Sigmoid colon (tissue), 7 donors: ENCODE results near the gene PLEKHM2. TPM values are rescaled to one million over a fixed set of nuclear protein-coding genes. Genes with fewer than 3 reads are reported as not detected.
A peak's percentile ranks its signal among the peaks of the same experiment; 100 is the strongest.

Source experiments
- DNase-seq: peaks from one replicate; pipeline ENCODE4 v3.0.0-alpha.2; 2019
- H3K27ac ChIP-seq, 4 donors: fragments of 200-600 bp; sonication (generic); one replicate each; pipeline ENCODE4 v1.5.1; 2016 to 2019; ENCODE audit warnings: mild to moderate bottlenecking in 1 of 4
- H3K27me3 ChIP-seq, 3 donors: fragments of 200-600 bp; sonication (generic); one replicate each; pipeline ENCODE4 v1.5.1; 2019; ENCODE audit warnings: mild to moderate bottlenecking in 1 of 3
- H3K36me3 ChIP-seq, 4 donors: fragments of 200-600 bp; sonication (generic); one replicate each; pipeline ENCODE4 v1.5.1; 2016 to 2019
- H3K4me1 ChIP-seq, 4 donors: fragments of 200-600 bp; sonication (generic); one replicate each; pipeline ENCODE4 v1.5.1; 2017 to 2019
- H3K4me3 ChIP-seq, 4 donors: fragments of 200-600 bp; sonication (generic); one replicate each; pipeline ENCODE4 v1.5.1; 2017 to 2019; ENCODE audit warnings: mild to moderate bottlenecking in 2 of 4, moderate library complexity in 1 of 4
- H3K9me3 ChIP-seq, 4 donors: fragments of 200-600 bp in 3 of 4; sonication (generic) in 3 of 4; one replicate each; pipeline versions ENCODE4 v1.5.1 to v1.6.1; 2013 to 2019
- EP300 ChIP-seq, 4 donors: sonication (generic); formaldehyde crosslinking; IDR thresholded peaks; one replicate each; pipeline ENCODE4 v1.6.1; 2017; ENCODE audit warnings: antibody characterized with exemption in 4 of 4
- POLR2A ChIP-seq, 2 donors: fragments of 450-650 bp; IDR thresholded peaks; one replicate each; pipeline ENCODE4 v1.6.1; 2016; ENCODE audit warnings: antibody characterized with exemption in 2 of 2, mild to moderate bottlenecking in 2 of 2, moderate library complexity in 2 of 2
- POLR2AphosphoS5 ChIP-seq, 4 donors: sonication (generic); formaldehyde crosslinking; IDR thresholded peaks; one replicate each; pipeline ENCODE4 v1.6.1; 2017; ENCODE audit warnings: antibody characterized with exemption in 4 of 4
- WGBS, 2 donors: extraction: QIAGEN DNeasy Blood & Tissue Kit; methylation state at CpG; one replicate each; pipeline ENCODE4 v1.1.7; 2013; 5-methylcytosine and 5-hydroxymethylcytosine counted together
- intact Hi-C: fragments of 100-400 bp; cut with DNase I; formaldehyde crosslinking; loops from one replicate; pipeline ENCODE4 v1.15.1; 2023
- polyA plus RNA-seq, 3 donors: library from polyadenylated mRNA; stranded (reverse); fragments of 200-250 nt; gene quantifications; one replicate each; pipeline ENCODE4 v1.2.3, GENCODE V29; 2013
- total RNA-seq, 4 donors: library from RNA; depleted of rRNA; stranded (reverse); fragments of >200 nt; gene quantifications; one replicate each; pipeline ENCODE4 v1.1.0, GENCODE V29; 2016
- TF ChIP-seq, protein P1 (sequence below), 4 experiments: fragments of 450-650 bp in 3 of 4; fragments of 200-600 bp in 1 of 4; IDR thresholded peaks; one replicate each; pipeline ENCODE4 v1.5.1; 2016 to 2019; ENCODE audit warnings: antibody characterized with exemption in 4 of 4, mild to moderate bottlenecking in 3 of 4, moderate library complexity in 2 of 4
- donor health status: healthy with polysubstance abuse.
- donor health status: Bipolar disorder and iron deficiency.
- donor health status: healthy.

PLEKHM2 gene
- total and polyA plus RNA-seq, 7 donors, result 19.8 to 49.6 (median 28.9) TPM

DNA sequence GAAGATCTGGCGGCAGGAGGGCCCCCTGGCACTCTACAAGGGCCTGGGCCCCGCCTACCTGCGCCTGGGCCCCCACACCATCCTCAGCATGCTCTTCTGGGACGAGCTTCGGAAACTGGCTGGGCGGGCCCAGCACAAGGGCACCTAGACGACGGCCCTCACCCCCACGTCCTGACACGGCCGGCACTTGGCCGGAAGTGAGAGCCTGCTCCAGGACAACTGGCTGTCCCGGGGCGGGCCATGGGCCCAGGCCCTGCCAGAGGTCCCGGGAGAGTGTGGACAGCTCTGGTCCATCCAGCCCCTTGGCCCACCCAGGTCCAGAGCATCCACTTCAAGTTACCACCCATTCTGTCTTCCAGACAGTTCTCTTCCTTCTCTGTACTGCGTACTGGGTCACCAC, 55.1 kb downstream of the PLEKHM2 start:
- no peaks in the 10 kb centered on the region for H3K27me3 ChIP-seq
- TF ChIP-seq POLR2A (IDR thresholded peaks at IDR 0.05), result no peak
- no peak for TF ChIP-seq POLR2AphosphoS5 (IDR thresholded peaks at IDR 0.05)
- TF ChIP-seq EP300 (IDR thresholded peaks at IDR 0.05), result no peak
- TF ChIP-seq, protein P1, sequence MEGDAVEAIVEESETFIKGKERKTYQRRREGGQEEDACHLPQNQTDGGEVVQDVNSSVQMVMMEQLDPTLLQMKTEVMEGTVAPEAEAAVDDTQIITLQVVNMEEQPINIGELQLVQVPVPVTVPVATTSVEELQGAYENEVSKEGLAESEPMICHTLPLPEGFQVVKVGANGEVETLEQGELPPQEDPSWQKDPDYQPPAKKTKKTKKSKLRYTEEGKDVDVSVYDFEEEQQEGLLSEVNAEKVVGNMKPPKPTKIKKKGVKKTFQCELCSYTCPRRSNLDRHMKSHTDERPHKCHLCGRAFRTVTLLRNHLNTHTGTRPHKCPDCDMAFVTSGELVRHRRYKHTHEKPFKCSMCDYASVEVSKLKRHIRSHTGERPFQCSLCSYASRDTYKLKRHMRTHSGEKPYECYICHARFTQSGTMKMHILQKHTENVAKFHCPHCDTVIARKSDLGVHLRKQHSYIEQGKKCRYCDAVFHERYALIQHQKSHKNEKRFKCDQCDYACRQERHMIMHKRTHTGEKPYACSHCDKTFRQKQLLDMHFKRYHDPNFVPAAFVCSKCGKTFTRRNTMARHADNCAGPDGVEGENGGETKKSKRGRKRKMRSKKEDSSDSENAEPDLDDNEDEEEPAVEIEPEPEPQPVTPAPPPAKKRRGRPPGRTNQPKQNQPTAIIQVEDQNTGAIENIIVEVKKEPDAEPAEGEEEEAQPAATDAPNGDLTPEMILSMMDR (IDR thresholded peaks at IDR 0.05), result no peak
- no peak overlapping the region for H3K4me3 ChIP-seq
- H3K9me3 ChIP-seq, result no peaks in the 10 kb centered on the region
- H3K36me3 ChIP-seq, result peaks cover 0 to 9% (median 4%) of the 10 kb centered on the region in 4 donors
- intact Hi-C loops, result no loop called here
- WGBS, 2 donors, result 88 to 90% methylated on average over 16 of the region's 16 CpGs
- H3K27ac ChIP-seq, result no peak overlapping the region
- H3K4me1 ChIP-seq, result peaks cover 0 to 13% (median 2%) of the 10 kb centered on the region in 4 donors
- no peak for DNase-seq

DNA sequence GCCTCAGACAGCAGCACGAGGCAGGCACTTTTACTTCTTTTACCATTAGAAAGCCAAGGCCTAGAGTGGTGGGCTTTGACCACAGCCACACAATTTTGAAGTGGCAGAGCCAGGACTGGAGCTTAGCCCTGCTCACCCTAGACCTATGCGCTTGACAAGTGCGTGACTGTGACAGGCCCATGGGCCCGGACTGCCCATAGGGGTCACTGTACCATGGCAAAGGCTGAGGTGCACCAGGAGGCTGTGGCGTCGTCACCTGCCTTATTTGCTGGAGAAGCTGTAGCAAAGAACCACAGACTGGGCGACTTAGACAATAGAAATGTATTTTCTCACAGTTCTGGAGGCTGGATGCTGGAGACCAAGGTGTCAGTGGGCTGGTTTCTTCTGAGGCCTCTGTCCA, 55.6 kb downstream of the PLEKHM2 start:
- no peaks in the 10 kb centered on the region for H3K27me3 ChIP-seq
- no peak overlapping the region for H3K27ac ChIP-seq
- H3K9me3 ChIP-seq, result no peaks in the 10 kb centered on the region
- intact Hi-C loops, result loop anchor here (2.0 to 5.0 kb wide), 2 partner anchors 55 to 142 kb away; partner anchors contain the start of gene PLEKHM2
- no peak for DNase-seq
- WGBS, 2 donors, result 90 to 93% methylated on average over 7 of the region's 7 CpGs
- no peak overlapping the region for H3K4me3 ChIP-seq
- peaks cover 0 to 4% (median 1%) of the 10 kb centered on the region in 4 donors for H3K36me3 ChIP-seq
- TF ChIP-seq POLR2A (IDR thresholded peaks at IDR 0.05), result no peak
- no peak for TF ChIP-seq POLR2AphosphoS5 (IDR thresholded peaks at IDR 0.05)
- TF ChIP-seq, protein P1 (IDR thresholded peaks at IDR 0.05), result no peak
- TF ChIP-seq EP300 (IDR thresholded peaks at IDR 0.05), result no peak
- peaks cover 0 to 13% (median 2%) of the 10 kb centered on the region in 4 donors for H3K4me1 ChIP-seq

DNA sequence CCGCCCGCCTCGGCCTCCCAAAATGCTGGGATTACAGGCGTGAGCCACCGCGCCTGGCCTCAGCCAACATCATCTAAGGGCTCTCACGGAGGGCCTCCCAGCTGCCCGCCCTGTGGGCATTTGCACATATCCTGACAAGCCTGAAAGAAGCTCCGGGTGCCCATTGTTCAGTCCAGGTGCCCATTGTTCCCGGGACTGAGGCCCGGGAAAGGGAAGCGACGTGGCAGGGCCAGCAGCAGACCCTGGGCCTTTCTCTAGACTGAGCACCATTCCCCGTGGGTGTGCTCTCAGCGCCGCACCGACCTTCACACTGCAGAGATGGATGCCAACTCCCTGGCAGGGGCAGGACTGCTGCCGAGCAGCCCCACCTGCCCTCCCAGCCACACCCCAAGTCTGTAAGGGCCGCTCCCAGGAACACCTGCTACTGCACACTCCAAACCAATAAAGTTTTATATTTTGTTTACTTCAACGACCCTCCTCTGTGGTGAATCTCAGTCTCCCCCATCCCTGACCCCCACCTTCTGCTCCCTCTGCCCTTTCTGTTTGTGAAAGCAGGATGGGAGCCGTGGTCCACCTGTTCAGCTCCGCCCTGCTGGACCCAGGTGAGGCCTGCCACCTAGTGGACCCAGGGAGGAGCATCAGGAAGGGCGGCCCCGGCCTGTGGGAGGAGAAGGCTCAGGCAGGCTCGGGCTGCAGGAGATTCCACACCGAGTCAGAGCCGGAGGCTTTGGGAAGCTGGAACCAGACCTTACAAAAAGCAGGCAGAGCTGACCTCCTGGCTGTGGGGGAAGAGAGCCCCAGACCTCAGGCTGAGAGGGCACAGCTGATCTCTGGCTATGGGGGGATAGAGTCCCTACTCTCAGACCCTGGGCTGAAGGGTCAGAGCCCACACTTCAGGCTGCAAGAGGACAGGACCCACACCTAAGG, 57.1 kb downstream of the PLEKHM2 start:
- Histone ChIP-seq H3K4me1 (peaks cover 0 to 5% (median 1%) of the 10 kb centered on the region in 4 donors), H3K27ac (no peak overlapping the region), H3K4me3 (no peak overlapping the region), H3K27me3 (no peaks in the 10 kb centered on the region), H3K36me3 (no peaks in the 10 kb centered on the region), H3K9me3 (no peaks in the 10 kb centered on the region)
- TF ChIP-seq POLR2A (IDR thresholded peaks at IDR 0.05), result peak in 1 of 2 donors; percentile 27
- TF ChIP-seq EP300 (IDR thresholded peaks at IDR 0.05), result no peak
- peak in 1 of 4 donors; percentile 15 for TF ChIP-seq POLR2AphosphoS5 (IDR thresholded peaks at IDR 0.05)
- TF ChIP-seq, protein P1 (IDR thresholded peaks at IDR 0.05), result peak; percentile 77 to 93 (median 84)
- 14 to 46% methylated on average over 27 of the region's 27 CpGs for WGBS, 2 donors
- intact Hi-C loops, result loop anchor here (2.0 to 5.0 kb wide), 2 partner anchors 56 to 144 kb away; partner anchors contain the start of gene PLEKHM2
- DNase-seq, result peak; percentile 91

DNA sequence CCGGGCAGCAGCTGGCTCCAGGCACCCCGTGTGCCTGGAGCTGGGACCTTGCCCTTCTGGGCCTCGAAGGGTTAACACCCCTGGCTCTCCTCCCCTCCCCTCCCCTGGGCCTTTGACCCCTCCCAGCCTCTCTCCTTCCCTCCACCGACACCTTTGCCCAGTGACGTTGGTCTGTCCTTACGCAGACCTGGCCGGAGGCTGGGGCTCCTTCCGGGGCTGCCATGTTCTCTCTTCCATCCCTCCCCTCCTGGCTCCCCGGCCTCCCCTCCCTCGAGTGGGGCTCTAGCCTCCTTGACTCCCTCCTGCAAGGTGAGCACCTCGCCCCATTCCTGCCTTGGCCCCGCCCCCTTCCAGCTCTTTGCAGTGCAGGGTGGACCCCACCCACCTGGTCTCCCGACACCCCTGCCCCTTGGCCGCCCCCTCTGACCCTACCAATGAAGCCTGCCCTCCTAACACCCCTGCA, 58.2 kb downstream of the PLEKHM2 start, which contains the start of gene TMEM82:
Gene TMEM82, plus strand, starts transcription at position 161 of the 463 bp plus-strand sequence. Its CDS starts 61 bp downstream, at position 222.
- Histone ChIP-seq H3K36me3 (no peaks in the 10 kb centered on the region), H3K4me3 (no peak within 1 kb of the TSS), H3K9me3 (no peaks in the 10 kb centered on the region), H3K27ac (no peak within 1 kb of the TSS), H3K27me3 (no peaks in the 10 kb centered on the region), H3K4me1 (peaks cover 0 to 5% (median 0%) of the 10 kb centered on the region in 4 donors)
- no peak for DNase-seq
- intact Hi-C loops, result loop anchor here (5.0 kb wide), 1 partner anchor 145 kb away; no protein-coding TSS in a partner anchor
- 9 to 38% methylated on average over 14 of the region's 14 CpGs for WGBS, 2 donors
- TF ChIP-seq, protein P1 (IDR thresholded peaks at IDR 0.05), result no peak
- no peak for TF ChIP-seq EP300 (IDR thresholded peaks at IDR 0.05)
- no peak for TF ChIP-seq POLR2AphosphoS5 (IDR thresholded peaks at IDR 0.05)
- peak in 1 of 2 donors; percentile 23 for TF ChIP-seq POLR2A (IDR thresholded peaks at IDR 0.05)
